SK-N-MC (cell line): ENCODE data around the gene GP1BA.

Experiments
- FOXP2 ChIP-seq: optimal IDR thresholded peaks from 2 replicates; pipeline ENCODE3; 2011; ENCODE audit warnings: mild to moderate bottlenecking, moderate library complexity; ENCODE audit not compliant: insufficient read depth; ENCODE audit errors: extremely low read length, control extremely low read depth
- POLR2AphosphoS5 ChIP-seq: IDR thresholded peaks from 2 replicates; pipeline ENCODE4 v1.6.1; 2012; ENCODE audit warnings: mild to moderate bottlenecking, low read depth, low read length, borderline replicate concordance

DNA sequence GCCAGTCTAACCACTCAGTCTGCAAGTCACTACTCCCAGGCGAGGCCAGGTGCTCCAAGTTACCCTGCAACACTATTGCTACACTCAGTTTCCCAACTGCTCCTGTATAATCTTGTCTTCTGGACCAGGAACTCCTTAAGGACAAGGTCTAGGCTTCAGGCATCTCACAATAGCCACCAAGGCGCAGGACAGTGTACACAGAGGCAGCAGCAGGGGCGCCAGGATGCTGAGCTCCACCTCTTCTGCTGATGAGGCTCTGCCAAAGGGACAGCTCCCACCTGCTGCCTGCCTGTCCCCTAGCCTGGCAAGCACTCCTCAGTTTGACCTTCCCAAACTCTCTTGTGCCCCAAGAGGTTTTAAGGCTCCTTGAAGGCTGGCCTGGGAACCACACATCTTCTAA is 4.4 kb downstream of the GP1BA start:
- TF ChIP-seq POLR2AphosphoS5: no peak
- no peak for TF ChIP-seq FOXP2
